Panc1 (cell line): ENCODE data around the gene ADAM33.

Experiments
- POLR2AphosphoS5 ChIP-seq: IDR thresholded peaks from 2 replicates; pipeline ENCODE4 v1.6.1; 2012; ENCODE audit warnings: mild to moderate bottlenecking, low read depth, low read length, moderate library complexity
- SIN3A ChIP-seq: IDR thresholded peaks from 2 replicates; pipeline ENCODE4 v1.6.1; 2012; ENCODE audit warnings: low read depth, mild to moderate bottlenecking, low read length, moderate library complexity, borderline replicate concordance; ENCODE audit not compliant: insufficient read depth
- TCF7L2 ChIP-seq: IDR thresholded peaks from 2 replicates; pipeline ENCODE4 v1.6.1; 2011; ENCODE audit warnings: mild to moderate bottlenecking, low read depth, low read length, inconsistent platforms
- TF ChIP-seq, protein P1 (sequence below): fragments of 450-650 bp; IDR thresholded peaks from 2 replicates; pipeline ENCODE4 v1.5.1; 2017; ENCODE audit warnings: mild to moderate bottlenecking
- TF ChIP-seq, protein P2 (sequence below), 2 experiments: IDR thresholded peaks; 2 replicates each; pipeline ENCODE4 v1.6.1; 2011 to 2012; ENCODE audit warnings: low read depth in 2 of 2, control low read depth in 1 of 2, low read length in 1 of 2, mild to moderate bottlenecking in 1 of 2, moderate library complexity in 1 of 2; ENCODE audit not compliant: insufficient read depth in 1 of 2

DNA sequence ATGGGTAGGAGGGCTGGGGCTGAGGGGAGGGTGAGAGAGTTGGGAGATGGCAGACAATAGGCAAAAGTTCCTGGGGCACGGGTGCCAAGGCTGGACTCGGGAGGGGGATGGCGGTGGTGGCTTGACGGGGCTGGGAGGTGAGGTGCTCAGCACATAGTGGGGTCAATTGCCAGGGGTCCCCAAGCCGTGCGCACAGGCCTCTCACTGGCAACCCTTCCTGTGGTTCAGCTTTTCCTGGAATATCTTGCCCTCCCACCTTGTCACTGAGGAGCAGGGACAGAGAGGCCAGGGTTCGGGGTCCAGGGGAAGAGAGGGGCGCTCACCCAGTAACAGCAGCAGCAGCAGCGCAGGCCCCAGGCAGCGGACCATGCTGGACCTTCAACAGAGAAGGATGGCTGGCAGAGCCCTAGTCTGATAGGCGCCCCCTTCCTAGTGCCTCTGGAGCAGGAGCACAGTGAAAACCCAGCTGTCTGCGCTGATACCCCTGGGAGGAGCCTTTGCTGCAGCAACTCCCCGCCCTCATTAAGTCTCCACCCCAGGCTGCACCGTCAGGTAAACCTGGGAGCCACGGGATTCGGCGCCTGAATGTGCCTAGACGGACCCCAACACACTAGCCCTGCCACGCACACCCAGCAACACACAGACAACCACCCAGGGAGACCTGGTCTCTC lies 18.6 kb downstream of the ADAM33 start, which contains the start of gene GFRA4:
- TF ChIP-seq, protein P1, sequence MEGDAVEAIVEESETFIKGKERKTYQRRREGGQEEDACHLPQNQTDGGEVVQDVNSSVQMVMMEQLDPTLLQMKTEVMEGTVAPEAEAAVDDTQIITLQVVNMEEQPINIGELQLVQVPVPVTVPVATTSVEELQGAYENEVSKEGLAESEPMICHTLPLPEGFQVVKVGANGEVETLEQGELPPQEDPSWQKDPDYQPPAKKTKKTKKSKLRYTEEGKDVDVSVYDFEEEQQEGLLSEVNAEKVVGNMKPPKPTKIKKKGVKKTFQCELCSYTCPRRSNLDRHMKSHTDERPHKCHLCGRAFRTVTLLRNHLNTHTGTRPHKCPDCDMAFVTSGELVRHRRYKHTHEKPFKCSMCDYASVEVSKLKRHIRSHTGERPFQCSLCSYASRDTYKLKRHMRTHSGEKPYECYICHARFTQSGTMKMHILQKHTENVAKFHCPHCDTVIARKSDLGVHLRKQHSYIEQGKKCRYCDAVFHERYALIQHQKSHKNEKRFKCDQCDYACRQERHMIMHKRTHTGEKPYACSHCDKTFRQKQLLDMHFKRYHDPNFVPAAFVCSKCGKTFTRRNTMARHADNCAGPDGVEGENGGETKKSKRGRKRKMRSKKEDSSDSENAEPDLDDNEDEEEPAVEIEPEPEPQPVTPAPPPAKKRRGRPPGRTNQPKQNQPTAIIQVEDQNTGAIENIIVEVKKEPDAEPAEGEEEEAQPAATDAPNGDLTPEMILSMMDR: no peak
- TF ChIP-seq, protein P2, sequence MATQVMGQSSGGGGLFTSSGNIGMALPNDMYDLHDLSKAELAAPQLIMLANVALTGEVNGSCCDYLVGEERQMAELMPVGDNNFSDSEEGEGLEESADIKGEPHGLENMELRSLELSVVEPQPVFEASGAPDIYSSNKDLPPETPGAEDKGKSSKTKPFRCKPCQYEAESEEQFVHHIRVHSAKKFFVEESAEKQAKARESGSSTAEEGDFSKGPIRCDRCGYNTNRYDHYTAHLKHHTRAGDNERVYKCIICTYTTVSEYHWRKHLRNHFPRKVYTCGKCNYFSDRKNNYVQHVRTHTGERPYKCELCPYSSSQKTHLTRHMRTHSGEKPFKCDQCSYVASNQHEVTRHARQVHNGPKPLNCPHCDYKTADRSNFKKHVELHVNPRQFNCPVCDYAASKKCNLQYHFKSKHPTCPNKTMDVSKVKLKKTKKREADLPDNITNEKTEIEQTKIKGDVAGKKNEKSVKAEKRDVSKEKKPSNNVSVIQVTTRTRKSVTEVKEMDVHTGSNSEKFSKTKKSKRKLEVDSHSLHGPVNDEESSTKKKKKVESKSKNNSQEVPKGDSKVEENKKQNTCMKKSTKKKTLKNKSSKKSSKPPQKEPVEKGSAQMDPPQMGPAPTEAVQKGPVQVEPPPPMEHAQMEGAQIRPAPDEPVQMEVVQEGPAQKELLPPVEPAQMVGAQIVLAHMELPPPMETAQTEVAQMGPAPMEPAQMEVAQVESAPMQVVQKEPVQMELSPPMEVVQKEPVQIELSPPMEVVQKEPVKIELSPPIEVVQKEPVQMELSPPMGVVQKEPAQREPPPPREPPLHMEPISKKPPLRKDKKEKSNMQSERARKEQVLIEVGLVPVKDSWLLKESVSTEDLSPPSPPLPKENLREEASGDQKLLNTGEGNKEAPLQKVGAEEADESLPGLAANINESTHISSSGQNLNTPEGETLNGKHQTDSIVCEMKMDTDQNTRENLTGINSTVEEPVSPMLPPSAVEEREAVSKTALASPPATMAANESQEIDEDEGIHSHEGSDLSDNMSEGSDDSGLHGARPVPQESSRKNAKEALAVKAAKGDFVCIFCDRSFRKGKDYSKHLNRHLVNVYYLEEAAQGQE (IDR thresholded peaks at IDR 0.05; ENCODE audit: insufficient read depth in 1 of 2, low read depth in 2 of 2, low read length in 1 of 2): no peak
- TF ChIP-seq POLR2AphosphoS5: no peak
- no peak for TF ChIP-seq TCF7L2
- no peak for TF ChIP-seq SIN3A
